GM12874 (cell line): ENCODE data around the gene NAA10.

Experiments used
- TF ChIP-seq, protein P1 (sequence below): IDR thresholded peaks from 2 replicates; pipeline ENCODE4 v1.5.1; 2011; ENCODE audit warnings: low read depth, mild to moderate bottlenecking, control low read depth, low read length, moderate library complexity; ENCODE audit not compliant: insufficient read depth

Gene NAA10

DNA sequence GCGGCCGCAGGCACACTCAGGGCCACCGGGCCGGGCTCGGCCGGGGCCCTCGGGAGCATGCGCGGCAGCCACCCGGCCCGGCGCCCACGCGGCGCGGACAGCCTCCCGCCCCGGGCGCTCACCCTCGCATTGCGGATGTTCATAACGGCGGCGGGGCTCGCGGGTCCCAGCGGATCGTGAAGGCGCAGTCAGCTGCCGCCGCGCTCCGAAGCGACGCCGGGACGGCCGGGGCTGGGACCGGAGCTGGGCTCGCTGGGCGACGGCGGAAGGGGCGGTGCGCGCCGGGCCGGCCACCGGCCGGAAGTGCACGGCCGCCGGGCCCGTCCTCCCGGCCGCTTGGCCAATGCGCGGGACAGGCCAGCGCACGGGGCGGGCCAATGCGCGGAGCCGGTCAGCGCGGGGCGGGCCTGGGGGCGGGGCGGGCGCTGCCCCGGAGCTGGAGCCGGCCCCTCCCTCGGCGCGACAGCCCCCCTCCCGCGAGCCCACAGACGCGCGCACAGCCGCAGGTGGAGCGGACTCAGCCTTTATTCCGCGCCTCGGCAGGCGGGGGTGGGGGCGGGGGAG is at the start of gene NAA10:
NAA10 (minus strand) TSS at position 276 of the 564 bp plus-strand sequence; CDS start at position 143, 133 bp downstream.
- TF ChIP-seq, protein P1, sequence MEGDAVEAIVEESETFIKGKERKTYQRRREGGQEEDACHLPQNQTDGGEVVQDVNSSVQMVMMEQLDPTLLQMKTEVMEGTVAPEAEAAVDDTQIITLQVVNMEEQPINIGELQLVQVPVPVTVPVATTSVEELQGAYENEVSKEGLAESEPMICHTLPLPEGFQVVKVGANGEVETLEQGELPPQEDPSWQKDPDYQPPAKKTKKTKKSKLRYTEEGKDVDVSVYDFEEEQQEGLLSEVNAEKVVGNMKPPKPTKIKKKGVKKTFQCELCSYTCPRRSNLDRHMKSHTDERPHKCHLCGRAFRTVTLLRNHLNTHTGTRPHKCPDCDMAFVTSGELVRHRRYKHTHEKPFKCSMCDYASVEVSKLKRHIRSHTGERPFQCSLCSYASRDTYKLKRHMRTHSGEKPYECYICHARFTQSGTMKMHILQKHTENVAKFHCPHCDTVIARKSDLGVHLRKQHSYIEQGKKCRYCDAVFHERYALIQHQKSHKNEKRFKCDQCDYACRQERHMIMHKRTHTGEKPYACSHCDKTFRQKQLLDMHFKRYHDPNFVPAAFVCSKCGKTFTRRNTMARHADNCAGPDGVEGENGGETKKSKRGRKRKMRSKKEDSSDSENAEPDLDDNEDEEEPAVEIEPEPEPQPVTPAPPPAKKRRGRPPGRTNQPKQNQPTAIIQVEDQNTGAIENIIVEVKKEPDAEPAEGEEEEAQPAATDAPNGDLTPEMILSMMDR = no peak

DNA sequence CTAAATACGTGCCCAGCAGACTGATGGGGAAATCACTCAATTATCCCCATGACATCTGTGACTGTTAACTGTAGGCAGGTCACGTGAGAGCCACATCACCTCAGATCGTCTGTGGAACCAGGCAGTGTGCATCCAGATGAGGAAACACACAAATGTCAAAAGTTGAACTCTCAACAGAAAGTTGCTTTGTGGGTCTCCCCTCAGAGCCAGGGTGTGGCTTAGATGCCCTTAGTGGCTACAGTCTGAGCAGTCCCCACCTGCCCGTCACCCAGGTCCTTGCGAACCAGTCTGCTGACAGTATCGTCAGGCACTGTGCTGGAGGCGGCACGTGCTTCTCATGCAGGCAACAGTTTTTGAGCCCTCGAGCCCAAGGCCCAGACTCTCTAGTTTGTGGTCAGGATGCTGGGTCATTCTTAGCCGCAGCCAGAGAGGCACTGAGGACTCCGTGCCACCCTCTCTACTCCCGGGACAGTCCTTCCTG is 48.5 kb upstream of the NAA10 start:
- TF ChIP-seq, protein P1 = no peak

DNA sequence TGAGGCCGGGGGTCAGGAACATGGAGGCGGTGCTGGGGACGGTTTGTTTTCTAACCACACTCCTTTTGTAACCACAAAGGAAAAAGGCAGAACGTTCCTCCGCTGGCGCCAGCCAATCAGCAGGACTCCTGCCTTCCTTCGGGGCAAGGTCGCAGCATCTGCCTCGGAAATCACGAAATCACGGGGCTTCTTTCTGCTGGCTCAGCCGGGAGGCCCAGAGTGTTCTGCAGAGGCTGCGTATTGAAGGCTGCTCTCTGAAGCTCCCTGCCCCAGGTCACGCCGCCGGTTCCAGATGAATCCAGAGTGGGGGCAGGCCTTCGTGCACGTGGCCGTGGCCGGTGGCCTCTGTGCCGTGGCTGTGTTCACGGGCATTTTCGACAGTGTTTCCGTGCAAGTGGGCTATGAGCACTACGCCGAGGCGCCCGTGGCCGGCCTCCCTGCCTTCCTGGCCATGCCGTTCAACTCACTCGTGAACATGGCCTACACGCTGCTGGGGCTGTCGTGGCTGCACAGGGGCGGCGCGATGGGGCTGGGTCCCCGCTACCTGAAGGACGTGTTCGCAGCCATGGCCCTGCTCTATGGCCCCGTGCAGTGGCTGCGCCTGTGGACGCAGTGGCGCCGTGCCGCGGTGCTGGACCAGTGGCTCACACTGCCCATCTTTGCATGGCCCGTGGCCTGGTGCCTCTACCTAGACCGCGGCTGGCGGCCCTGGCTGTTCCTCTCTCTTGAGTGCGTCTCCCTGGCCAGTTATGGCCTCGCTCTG is 47.1 kb upstream of the NAA10 start:
- TF ChIP-seq, protein P1 = no peak

DNA sequence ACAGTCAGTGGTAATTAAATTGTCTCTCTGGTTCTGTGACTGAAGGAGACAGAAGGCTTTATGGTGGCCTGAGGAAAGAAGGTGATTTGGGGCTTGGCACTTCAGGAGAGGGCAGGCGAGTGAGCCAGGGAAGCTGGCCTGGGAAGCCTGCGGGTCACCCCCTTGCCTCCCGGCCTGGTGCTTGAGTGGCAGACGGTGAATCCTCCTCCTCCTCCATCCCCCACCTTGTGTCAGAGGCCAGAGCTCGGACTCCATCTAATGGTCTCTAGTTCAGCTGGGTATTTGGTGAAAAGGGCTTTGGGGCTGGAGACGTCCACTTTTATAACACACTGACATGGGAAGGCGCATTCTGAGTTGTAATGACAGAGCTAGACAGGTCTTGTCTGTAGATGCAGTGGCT is 46.4 kb upstream of the NAA10 start:
- TF ChIP-seq, protein P1 = no peak

DNA sequence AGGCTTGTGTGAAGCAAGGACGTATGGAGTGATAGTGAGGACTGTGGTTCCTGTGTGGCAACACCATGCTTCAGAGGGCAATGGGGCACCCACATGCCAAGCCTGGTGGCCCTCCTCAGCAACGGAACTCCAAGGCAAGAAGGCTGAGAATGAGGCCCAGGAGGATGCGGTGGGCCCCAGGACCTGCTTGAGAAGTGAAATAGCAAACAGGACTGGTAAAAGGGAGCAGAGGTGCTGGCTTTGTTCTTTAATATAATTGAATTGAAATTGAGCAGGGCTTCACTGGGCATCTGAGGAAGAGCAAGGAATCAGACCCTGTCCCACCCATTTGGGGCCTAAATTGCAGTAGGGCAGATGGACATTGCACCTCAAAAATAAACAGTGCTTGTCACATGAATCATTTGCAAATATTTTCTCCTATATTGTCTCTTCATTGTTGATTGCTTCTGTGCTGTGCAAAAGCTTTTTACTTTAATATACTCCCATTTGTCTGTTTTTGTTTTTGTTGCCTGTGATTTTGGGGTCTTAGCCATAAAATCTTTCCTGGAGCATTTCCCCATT is 40.0 kb upstream of the NAA10 start:
- TF ChIP-seq, protein P1 = no peak

DNA sequence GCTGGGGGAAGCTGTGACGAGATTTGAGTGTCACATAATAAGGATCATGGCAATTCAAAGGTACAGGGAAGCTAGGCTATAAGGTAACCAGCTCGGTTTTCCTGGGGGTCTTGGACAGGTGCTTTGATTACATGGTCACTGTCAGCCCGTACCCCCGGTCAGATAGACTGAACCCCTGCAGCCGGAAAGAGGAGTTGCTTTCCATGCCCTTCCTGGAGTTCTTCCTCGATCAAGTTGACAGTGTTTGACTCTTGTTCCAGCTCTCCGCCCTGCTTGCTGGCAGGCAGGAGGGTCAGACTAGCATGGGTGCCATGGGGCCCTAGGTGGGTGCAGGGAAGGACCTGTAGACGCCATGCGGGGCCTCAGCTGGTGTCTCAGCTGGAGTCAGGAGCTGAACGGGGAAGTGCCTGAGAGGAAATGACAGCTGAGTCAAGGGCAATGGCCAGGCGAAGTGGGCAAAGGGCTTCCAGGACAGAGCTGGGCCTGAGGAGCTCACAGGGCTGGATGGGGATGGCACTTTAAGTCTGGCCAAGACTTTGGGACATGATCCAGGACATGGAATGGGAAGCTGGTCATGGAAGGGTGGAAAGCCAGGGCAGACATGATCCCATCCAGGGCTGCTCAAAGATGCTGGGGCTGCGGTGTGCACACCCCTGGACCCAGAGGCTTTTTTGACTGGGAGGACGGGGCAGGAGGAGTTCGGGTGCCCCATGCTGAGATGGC is 39.3 kb upstream of the NAA10 start:
- TF ChIP-seq, protein P1 = no peak
